Effector memory CD8-positive, alpha-beta T cell (primary cell): ENCODE measurements around the gene AGAP5.
"Not testable (repeated sequence)": the region's sequence is repeated elsewhere in the genome, so short reads cannot be mapped to it uniquely, and the experiment has no call there.

Experiments used
- ATAC-seq: fragments of 150-1000 bp; cut with Tn5 transposase; replicated peaks from 2 replicates; pipeline ENCODE4 v1.10.0; 2021; ENCODE audit warnings: mild to moderate bottlenecking, moderate library complexity
- DNase-seq, 3 experiments: peaks; one replicate each; pipeline ENCODE4 v3.0.0; 2021
- H3K27ac Mint-ChIP-seq, 2 donors: one replicate each; pipeline ENCODE4 v1.8.0; 2022; ENCODE audit warnings: mild to moderate bottlenecking in 2 of 2, mixed read lengths in 2 of 2, moderate library complexity in 2 of 2
- H3K27me3 Mint-ChIP-seq, 2 donors: one replicate each; pipeline ENCODE4 v1.8.0; 2022; ENCODE audit warnings: mixed read lengths in 2 of 2
- H3K36me3 Mint-ChIP-seq: one replicate; pipeline ENCODE4 v1.8.0; 2022; ENCODE audit warnings: mild to moderate bottlenecking, moderate library complexity, mixed read lengths; ENCODE audit not compliant: insufficient read depth
- H3K4me1 Mint-ChIP-seq, 2 donors: one replicate each; pipeline ENCODE4 v1.8.0; 2022; ENCODE audit warnings: low read depth in 2 of 2, mixed read lengths in 2 of 2
- H3K4me3 Mint-ChIP-seq, 2 donors: one replicate each; pipeline ENCODE4 v1.8.0; 2022; ENCODE audit warnings: mild to moderate bottlenecking in 2 of 2, mixed read lengths in 2 of 2, moderate library complexity in 2 of 2
- H3K9me3 Mint-ChIP-seq, 2 donors: one replicate each; pipeline ENCODE4 v1.8.0; 2022; ENCODE audit warnings: mixed read lengths in 2 of 2

Gene AGAP5

DNA sequence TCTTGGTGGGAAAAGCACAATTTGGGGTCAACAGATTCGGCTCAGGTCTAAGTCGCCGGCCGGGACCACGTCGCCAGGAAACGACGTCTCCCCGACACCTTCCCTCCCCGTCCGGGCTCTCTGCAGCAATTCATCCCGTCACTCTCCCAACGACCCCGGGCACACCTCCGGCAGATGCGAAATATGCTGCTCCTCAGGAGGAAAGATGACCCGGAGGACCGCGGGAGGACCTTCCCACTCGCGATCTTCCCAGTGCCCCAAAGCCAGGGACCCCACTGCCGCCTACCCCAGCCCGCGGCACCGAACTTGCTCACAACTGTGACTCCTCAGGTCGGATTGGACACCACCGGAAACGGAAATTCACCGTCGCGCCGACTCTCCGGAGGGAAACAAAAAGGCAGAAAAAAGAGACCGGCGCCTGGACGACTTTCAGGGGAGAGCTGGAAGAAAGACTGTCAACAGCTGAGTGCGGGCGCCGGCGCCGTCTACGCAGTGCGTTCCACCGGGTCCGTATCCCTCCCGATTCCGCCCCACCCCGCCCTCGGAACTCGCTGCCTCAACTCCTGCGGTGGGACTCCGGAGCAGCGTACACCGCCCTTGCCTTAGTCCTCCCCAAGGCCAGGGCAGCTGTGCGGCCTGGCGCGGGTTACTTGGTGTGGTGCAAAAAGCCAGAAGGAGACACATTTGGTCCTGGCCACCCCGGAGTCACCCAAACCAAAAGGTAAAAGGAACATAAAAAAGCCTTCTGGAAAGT is 32.4 kb upstream of the AGAP5 start:
- H3K27ac Mint-ChIP-seq: peak overlapping the region; percentile 89 to 95
- peak; percentile 89 to 96 (median 91) for DNase-seq
- no peaks in the 10 kb centered on the region for H3K27me3 Mint-ChIP-seq
- H3K4me3 Mint-ChIP-seq: peak overlapping the region; percentile 97 to 98
- H3K36me3 Mint-ChIP-seq: peaks cover 37% of the 10 kb centered on the region
- peaks cover 12 to 14% of the 10 kb centered on the region in 2 donors for H3K4me1 Mint-ChIP-seq
- peak; percentile 90 for ATAC-seq
- H3K9me3 Mint-ChIP-seq: no peaks in the 10 kb centered on the region

DNA sequence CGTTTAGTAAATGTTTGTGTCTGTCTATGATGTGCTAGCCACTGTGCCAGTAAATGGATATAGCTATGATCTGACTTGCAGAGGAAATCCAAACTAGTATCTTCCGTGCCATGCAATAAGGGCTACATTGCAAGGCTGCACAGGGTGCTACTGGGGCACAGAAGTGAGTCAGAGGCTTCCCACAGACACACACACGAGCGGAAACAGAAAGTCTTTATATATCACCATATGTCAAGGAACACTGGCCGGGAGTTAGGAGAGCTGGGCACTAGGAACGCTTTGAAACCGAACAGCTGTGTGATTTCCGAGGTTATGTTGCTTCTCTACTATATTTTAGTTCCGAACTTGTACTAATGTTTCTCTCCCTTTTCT is 31.9 kb upstream of the AGAP5 start:
- Mint-ChIP-seq H3K27ac (peak overlapping the region; percentile 89 to 95), H3K4me1 (peaks cover 8 to 13% of the 10 kb centered on the region in 2 donors), H3K36me3 (peaks cover 40% of the 10 kb centered on the region), H3K4me3 (peak overlapping the region; percentile 97 to 98)
- not testable (repeated sequence) for H3K9me3 Mint-ChIP-seq, H3K27me3 Mint-ChIP-seq
- DNase-seq (peak in 2 of 3 experiments; percentile 11 to 18), ATAC-seq (peak; percentile 42)

DNA sequence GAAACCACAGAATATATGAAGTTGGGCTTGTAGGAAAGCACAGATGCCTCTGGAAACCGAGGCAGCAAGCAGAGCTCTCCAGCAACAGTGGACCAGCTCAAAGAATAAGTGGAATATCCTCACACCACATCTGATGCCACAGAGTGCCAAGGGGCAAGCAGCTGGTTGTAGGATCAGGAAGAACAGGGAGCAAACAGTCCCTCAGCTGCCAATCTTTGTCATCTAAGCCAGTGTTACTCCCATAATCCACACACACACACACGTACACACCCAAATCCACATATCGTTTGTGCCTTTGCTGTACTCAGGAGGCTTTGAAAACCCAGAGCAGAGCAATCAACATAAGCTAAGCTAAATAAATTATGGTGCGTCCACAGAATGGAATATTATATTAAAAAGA is 25.6 kb upstream of the AGAP5 start:
- ATAC-seq: no peak
- Mint-ChIP-seq H3K27ac (no peak overlapping the region), H3K4me3 (no peak overlapping the region)

DNA sequence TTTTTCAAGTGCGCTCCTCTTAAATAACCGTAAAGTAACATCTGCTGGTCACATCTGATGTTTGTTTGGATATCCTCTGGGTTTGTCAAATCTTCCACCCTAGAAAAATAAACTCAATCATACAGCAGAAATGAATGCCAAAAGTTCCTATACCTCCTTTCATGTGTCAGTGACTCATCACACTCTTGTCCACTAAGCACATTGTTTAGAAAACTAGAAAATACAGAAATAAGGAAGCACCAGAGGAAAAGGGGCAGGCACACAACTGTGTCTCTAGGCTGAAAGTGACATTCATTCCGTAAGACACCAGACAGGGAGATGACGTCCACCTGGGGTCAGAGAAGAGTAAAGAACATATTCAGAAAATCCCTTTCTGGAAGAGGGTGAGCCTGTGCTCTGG is 22.7 kb upstream of the AGAP5 start:
- not testable (repeated sequence) for H3K27me3 Mint-ChIP-seq, H3K4me3 Mint-ChIP-seq, H3K4me1 Mint-ChIP-seq, DNase-seq, H3K9me3 Mint-ChIP-seq, H3K27ac Mint-ChIP-seq, ATAC-seq
- H3K36me3 Mint-ChIP-seq: peaks cover 73% of the 10 kb centered on the region

More for the DNA sequence above, 25.6 kb upstream of the AGAP5 start:
- Mint-ChIP-seq H3K36me3 (peaks cover 63% of the 10 kb centered on the region), H3K9me3 (no peaks in the 10 kb centered on the region), H3K4me1 (no peaks in the 10 kb centered on the region), H3K27me3 (no peaks in the 10 kb centered on the region)
- DNase-seq: no peak

DNA sequence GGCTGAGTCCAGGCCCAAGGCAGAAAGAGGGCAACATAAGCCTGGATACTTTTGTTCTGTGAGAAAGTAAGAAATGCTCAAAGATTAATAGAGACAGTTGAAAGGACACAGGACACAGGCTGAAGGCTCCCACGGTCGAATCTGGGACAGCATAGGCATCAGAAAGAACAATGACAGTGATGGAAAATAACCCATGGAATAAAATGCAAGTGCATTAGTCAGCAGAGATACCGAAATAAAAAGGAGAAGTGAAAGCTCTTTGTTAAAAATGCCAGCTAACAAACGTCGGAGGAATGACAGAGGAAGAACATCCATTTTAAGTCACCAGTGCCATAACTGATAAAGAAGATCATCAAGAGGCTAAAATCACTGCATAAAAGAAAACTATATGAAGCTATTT is 19.6 kb upstream of the AGAP5 start:
- ATAC-seq (no peak), DNase-seq (no peak)
- Mint-ChIP-seq H3K27ac (peak overlapping the region in 1 of 2 donors; percentile 59), H3K36me3 (peaks cover 59% of the 10 kb centered on the region), H3K4me3 (no peak overlapping the region), H3K4me1 (no peaks in the 10 kb centered on the region), H3K27me3 (no peaks in the 10 kb centered on the region), H3K9me3 (no peaks in the 10 kb centered on the region)

DNA sequence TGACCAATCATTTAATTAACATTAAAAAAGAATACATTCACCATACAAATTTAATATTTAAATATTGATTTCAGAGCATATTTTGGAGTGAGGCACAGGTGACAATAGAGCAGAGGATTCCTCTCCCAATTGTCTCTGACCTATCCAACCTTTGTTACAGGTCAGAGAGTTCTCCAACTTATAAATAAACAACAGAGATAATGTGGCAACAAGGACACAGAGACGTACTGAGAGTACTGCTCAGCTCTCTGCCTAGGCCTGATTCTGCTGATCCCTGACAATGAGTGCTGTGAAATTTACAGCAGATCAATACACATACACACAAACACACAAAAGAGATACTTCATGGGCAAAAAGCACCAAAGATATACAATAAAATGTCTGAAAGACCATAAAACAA is 18.3 kb upstream of the AGAP5 start:
- H3K9me3 Mint-ChIP-seq: no peaks in the 10 kb centered on the region

DNA sequence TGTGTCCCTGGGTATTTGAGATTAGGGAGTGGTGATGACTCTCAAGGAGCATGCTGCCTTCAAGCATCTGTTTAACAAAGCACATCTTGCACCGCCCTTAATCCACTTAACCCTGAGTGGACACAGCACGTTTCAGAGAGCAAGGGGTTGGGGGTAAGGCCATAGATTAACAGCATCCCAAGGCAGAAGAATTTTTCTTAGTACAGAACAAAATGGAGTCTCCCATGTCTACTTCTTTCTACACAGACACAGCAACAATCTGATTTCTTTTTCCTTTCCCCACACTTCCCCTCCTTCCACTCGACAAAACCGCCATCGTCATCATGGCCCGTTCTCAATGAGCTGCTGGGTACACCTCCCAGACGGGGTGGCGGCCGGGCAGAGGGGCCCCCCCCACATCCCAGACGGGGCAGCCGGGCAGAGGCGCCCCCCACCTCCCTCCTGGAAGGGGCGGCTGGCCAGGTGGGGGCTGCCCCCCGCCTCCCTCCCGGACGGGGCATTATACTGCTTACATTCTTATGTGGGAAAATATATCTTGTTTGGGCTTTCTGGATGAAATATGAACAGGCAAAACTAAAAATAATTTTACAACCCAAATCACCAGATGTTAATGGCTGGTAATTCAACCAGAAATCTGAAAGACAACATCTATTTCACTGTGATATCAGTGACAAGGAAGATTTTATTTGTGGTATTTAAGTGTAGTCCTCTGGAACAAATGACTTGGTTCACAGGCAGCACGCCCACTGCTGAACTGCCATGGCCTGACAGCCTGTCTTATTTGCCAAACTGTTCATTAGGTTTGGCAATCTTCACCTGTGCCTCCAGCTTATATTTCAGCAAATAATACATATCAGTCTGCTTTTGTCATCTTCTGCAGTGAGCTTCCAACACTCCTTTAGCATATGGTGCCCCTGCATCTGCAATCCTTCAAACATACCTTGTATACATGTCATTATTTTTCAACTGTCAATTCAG is 17.6 kb upstream of the AGAP5 start:
- DNase-seq, H3K9me3 Mint-ChIP-seq, H3K4me3 Mint-ChIP-seq, H3K27ac Mint-ChIP-seq, H3K27me3 Mint-ChIP-seq, H3K4me1 Mint-ChIP-seq, ATAC-seq: not testable (repeated sequence)
- H3K36me3 Mint-ChIP-seq: peaks cover 55% of the 10 kb centered on the region

More for the DNA sequence above, 18.3 kb upstream of the AGAP5 start:
- ATAC-seq (no peak), DNase-seq (no peak)
- Mint-ChIP-seq H3K27ac (no peak overlapping the region), H3K27me3 (no peaks in the 10 kb centered on the region), H3K4me3 (no peak overlapping the region), H3K36me3 (peaks cover 59% of the 10 kb centered on the region), H3K4me1 (no peaks in the 10 kb centered on the region)

DNA sequence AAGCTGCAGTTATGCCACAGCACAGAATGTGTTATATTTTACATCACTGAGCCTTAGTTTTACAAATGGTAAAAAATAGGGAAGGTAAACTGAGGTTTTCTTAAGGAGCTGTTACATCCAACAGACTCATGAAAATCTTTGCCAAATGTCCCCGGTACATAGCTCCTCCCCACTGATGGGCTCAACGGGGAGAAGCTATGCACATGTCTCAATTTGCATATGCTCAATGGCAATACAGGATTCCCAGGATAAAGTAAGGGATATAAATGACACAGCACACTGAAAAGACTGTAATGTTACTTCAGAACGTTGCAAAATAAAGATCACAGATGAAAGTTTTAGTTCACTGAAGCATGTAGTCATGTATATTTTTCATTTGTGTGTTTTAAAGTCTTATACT is 16.6 kb upstream of the AGAP5 start:
- H3K9me3 Mint-ChIP-seq, H3K4me1 Mint-ChIP-seq, DNase-seq, H3K4me3 Mint-ChIP-seq, ATAC-seq, H3K27me3 Mint-ChIP-seq, H3K27ac Mint-ChIP-seq: not testable (repeated sequence)
- H3K36me3 Mint-ChIP-seq: peaks cover 50% of the 10 kb centered on the region

DNA sequence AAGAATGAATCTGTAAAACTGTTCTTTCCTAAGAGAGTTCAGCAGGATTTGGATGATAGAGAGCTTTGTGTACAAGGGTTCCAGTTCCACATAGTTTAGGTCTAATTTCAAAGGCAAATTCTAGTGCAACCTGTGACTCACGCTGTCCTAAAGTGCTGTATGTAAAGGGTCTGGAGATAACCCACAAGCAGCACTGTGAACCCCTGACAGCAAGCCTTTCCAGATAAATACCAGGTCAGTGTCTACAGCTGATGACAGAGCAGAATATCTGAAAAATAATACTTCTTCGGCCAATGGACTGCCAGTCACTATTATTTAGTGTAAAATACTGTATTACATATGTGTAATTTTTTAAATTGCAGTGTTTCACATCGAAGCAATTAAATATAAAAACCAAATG is 16.0 kb upstream of the AGAP5 start:
- H3K4me3 Mint-ChIP-seq, H3K9me3 Mint-ChIP-seq, H3K27ac Mint-ChIP-seq, DNase-seq, ATAC-seq, H3K27me3 Mint-ChIP-seq, H3K4me1 Mint-ChIP-seq: not testable (repeated sequence)
- peaks cover 47% of the 10 kb centered on the region for H3K36me3 Mint-ChIP-seq

DNA sequence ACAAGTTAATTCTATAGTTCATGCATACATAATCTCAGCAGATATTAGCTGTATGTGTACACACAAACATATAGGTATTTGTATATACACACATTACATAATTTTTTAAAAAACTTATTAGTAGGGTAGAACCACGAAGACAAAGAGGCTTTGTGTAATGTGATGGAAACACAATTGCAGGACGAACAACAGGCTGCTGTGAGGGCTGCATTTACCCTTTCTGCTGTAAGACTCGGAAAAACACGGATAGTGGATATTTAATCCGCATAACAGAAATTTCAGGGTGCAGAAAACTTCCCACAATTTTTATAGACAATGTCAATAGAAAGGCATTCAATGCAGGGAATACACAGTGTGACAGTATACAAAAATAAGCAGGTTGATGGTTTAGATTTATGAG is 13.8 kb upstream of the AGAP5 start:
- ATAC-seq, H3K9me3 Mint-ChIP-seq, H3K4me3 Mint-ChIP-seq, DNase-seq, H3K27me3 Mint-ChIP-seq, H3K4me1 Mint-ChIP-seq: not testable (repeated sequence)
- Mint-ChIP-seq H3K27ac (peak overlapping the region in 1 of 2 donors; percentile 72), H3K36me3 (peaks cover 25% of the 10 kb centered on the region)

DNA sequence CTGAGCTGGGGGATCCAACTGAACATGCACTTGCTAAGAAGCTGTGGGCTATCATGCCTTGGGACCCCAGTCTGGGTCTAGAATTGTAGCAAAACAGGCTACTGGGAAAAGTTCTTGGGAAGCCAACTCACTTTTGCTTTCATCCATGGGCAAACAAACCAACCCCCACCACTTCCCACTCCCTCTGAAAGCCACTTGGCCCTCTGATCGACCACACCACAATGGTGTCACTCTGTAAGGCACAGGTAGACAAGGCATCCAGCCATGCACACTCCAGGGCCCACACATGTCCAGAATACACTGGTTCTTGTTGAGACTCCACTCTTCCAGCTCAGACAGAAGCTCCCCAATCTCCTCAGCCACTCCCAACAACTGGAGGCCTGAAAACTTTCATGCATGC is 10.2 kb upstream of the AGAP5 start:
- H3K9me3 Mint-ChIP-seq, ATAC-seq, H3K27me3 Mint-ChIP-seq, H3K4me3 Mint-ChIP-seq, DNase-seq, H3K27ac Mint-ChIP-seq, H3K4me1 Mint-ChIP-seq: not testable (repeated sequence)
- H3K36me3 Mint-ChIP-seq: peaks cover 21% of the 10 kb centered on the region

DNA sequence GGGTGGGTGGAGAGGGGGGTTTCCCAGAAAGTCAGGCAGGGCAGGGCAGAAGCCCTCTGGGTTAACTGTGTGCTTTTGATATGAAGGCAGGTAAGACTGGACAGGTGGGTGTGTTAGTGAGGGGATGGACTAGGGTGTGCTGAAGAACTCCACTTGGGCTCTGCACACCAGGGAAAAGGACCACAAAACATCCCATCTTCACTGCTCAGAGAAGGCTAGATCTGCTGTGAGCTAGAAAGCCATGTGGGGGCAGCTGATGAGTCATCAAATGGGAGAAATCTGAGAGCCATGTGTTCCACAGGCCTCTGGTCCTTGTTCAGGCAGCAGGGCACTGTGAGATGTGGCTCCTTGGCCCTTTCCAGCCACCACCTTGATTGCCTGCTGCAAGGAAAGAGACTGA is 9.7 kb upstream of the AGAP5 start:
- H3K27ac Mint-ChIP-seq, H3K4me3 Mint-ChIP-seq, DNase-seq, H3K27me3 Mint-ChIP-seq, ATAC-seq, H3K9me3 Mint-ChIP-seq, H3K4me1 Mint-ChIP-seq: not testable (repeated sequence)
- H3K36me3 Mint-ChIP-seq: peaks cover 19% of the 10 kb centered on the region

DNA sequence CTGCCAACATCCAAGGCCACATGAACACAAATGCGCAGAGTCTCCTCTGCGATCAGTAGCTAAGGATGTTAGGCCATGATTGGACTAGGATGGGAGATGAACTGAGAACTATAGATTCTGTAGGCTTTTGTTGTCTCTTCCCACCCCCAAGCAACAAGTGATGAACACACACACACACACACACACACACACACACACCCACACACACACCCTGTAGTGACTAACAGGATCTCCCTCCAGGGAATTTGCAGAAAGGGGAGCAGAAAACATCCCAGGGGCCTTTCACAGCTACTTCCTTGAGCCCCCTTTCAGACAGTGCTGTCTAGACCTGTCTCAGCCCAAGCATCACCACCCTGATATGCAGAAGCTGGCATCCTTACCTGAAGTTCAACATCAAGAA is 8.6 kb upstream of the AGAP5 start:
- H3K9me3 Mint-ChIP-seq, H3K4me3 Mint-ChIP-seq, H3K27ac Mint-ChIP-seq: not testable (repeated sequence)

More for the DNA sequence above, 8.6 kb upstream of the AGAP5 start:
- H3K36me3 Mint-ChIP-seq: peaks cover 18% of the 10 kb centered on the region
- H3K27me3 Mint-ChIP-seq, DNase-seq, ATAC-seq, H3K4me1 Mint-ChIP-seq: not testable (repeated sequence)
